ENCODE data around the gene SULF2.

Gene SULF2

GRCh38 chr20:47691625-47692024 lies 93.7 kb downstream of the SULF2 start:
- no peaks in the 10 kb centered on the region for H3K79me2 ChIP-seq (ENCODE audit: insufficient read depth, low read length)
- H3K27me3 ChIP-seq (ENCODE audit: insufficient read depth, low read length, poor library complexity, severe bottlenecking): no peaks in the 10 kb centered on the region
- H3K9me3 ChIP-seq (ENCODE audit: insufficient read depth, low read depth, low read length): peaks cover 18% of the 10 kb centered on the region
- H3K4me1 ChIP-seq (ENCODE audit: insufficient read depth, low read length, poor library complexity, severe bottlenecking): no peaks in the 10 kb centered on the region
- no peaks in the 10 kb centered on the region for H3K36me3 ChIP-seq (ENCODE audit: insufficient read depth, low read length)
- no peaks in the 10 kb centered on the region for H4K20me1 ChIP-seq (ENCODE audit: insufficient read depth, low read length, poor library complexity, severe bottlenecking)
- TF ChIP-seq CTCF (conservative IDR thresholded peaks at IDR 0.05; ENCODE audit: low read length): no peak
- TF ChIP-seq EZH2phosphoT487 (IDR thresholded peaks at IDR 0.05; ENCODE audit: borderline replicate concordance): no peak
- no peaks in the 10 kb centered on the region for H3F3A ChIP-seq (ENCODE audit: low read depth)
- no peaks in the 10 kb centered on the region for H3K9me2 ChIP-seq (replicated peaks; ENCODE audit: low read depth, low read length)
- no peak overlapping the region for H3K9ac ChIP-seq (ENCODE audit: low read depth, low read length, poor library complexity, severe bottlenecking)
- H2AFZ ChIP-seq (ENCODE audit: low read length): no peak overlapping the region
- no peak overlapping the region for H3K4me2 ChIP-seq (ENCODE audit: low read depth, low read length, poor library complexity, severe bottlenecking)
- no peak overlapping the region for H3K4me3 ChIP-seq (ENCODE audit: low read length, poor library complexity, severe bottlenecking)

DNA sequence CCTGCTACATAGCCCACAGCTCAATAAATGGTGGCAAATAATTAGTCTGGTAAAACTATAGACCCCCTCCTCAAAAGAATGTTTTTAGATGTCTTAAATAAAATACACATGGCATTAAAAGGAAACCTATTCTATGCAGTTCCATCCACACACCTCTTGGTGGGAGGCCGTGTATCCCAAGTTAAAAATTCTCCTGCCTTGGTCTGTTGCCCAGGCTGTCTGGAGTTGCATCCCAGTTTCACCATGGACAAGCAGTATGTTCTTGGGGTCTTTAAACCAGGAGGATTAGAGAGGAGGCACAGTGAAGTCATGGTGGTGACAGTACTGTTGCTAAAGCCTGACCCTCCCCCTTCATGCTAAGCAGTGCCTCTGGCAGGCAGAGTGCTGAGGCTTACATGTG lies 95.5 kb downstream of the SULF2 start:
- no peaks in the 10 kb centered on the region for H3K4me1 ChIP-seq (ENCODE audit: insufficient read depth, low read length, poor library complexity, severe bottlenecking)
- no peaks in the 10 kb centered on the region for H3F3A ChIP-seq (ENCODE audit: low read depth)
- TF ChIP-seq CTCF (conservative IDR thresholded peaks at IDR 0.05; ENCODE audit: low read length) (no peak), EZH2phosphoT487 (IDR thresholded peaks at IDR 0.05; ENCODE audit: borderline replicate concordance) (no peak)
- H3K4me3 ChIP-seq (ENCODE audit: low read length, poor library complexity, severe bottlenecking): no peak overlapping the region
- H3K36me3 ChIP-seq (ENCODE audit: insufficient read depth, low read length): no peaks in the 10 kb centered on the region
- H4K20me1 ChIP-seq (ENCODE audit: insufficient read depth, low read length, poor library complexity, severe bottlenecking): no peaks in the 10 kb centered on the region
- H3K27me3 ChIP-seq (ENCODE audit: insufficient read depth, low read length, poor library complexity, severe bottlenecking): no peaks in the 10 kb centered on the region
- no peak overlapping the region for H3K4me2 ChIP-seq (ENCODE audit: low read depth, low read length, poor library complexity, severe bottlenecking)
- no peak overlapping the region for H2AFZ ChIP-seq (ENCODE audit: low read length)
- no peak overlapping the region for H3K9ac ChIP-seq (ENCODE audit: low read depth, low read length, poor library complexity, severe bottlenecking)
- peaks cover 18% of the 10 kb centered on the region for H3K9me3 ChIP-seq (ENCODE audit: insufficient read depth, low read depth, low read length)
- no peaks in the 10 kb centered on the region for H3K79me2 ChIP-seq (ENCODE audit: insufficient read depth, low read length)
- no peaks in the 10 kb centered on the region for H3K9me2 ChIP-seq (replicated peaks; ENCODE audit: low read depth, low read length)

- Histone ChIP-seq H3F3A (ENCODE audit: low read depth) (no peaks in the 10 kb centered on the region), H3K4me2 (ENCODE audit: low read depth, low read length, poor library complexity, severe bottlenecking) (no peak overlapping the region), H3K79me2 (ENCODE audit: insufficient read depth, low read length) (no peaks in the 10 kb centered on the region), H3K4me1 (ENCODE audit: insufficient read depth, low read length, poor library complexity, severe bottlenecking) (no peaks in the 10 kb centered on the region), H3K4me3 (ENCODE audit: low read length, poor library complexity, severe bottlenecking) (no peak overlapping the region), H3K9me3 (ENCODE audit: insufficient read depth, low read depth, low read length) (peaks cover 18% of the 10 kb centered on the region), H3K9me2 (replicated peaks; ENCODE audit: low read depth, low read length) (no peaks in the 10 kb centered on the region), H4K20me1 (ENCODE audit: insufficient read depth, low read length, poor library complexity, severe bottlenecking) (no peaks in the 10 kb centered on the region), H2AFZ (ENCODE audit: low read length) (no peak overlapping the region), H3K27me3 (ENCODE audit: insufficient read depth, low read length, poor library complexity, severe bottlenecking) (no peaks in the 10 kb centered on the region), H3K36me3 (ENCODE audit: insufficient read depth, low read length) (no peaks in the 10 kb centered on the region), H3K9ac (ENCODE audit: low read depth, low read length, poor library complexity, severe bottlenecking) (no peak overlapping the region)
- TF ChIP-seq CTCF (conservative IDR thresholded peaks at IDR 0.05; ENCODE audit: low read length): no peak
Observed at GRCh38 chr20:47688385-47689381, 96.6 kb downstream of the SULF2 start.
